ENCODE data around the gene TELO2.

The TELO2 gene

GRCh38 chr16:1505073-1505844 lies 12.1 kb downstream of the TELO2 start:
- TF ChIP-seq CTCF (IDR thresholded peaks at IDR 0.05; ENCODE audit: low read depth, low read length) (no peak), EZH2phosphoT487 (IDR thresholded peaks at IDR 0.05; ENCODE audit: low read depth) (no peak)
- H3K4me3 ChIP-seq (ENCODE audit: low read length), result no peak overlapping the region
- no peaks in the 10 kb centered on the region for H4K20me1 ChIP-seq (ENCODE audit: insufficient read depth, low read length)
- no peak overlapping the region for H3K9ac ChIP-seq (ENCODE audit: low read length)
- H3K27me3 ChIP-seq (ENCODE audit: low read depth, low read length), result no peaks in the 10 kb centered on the region
- no peaks in the 10 kb centered on the region for H3K79me2 ChIP-seq (ENCODE audit: low read length)
- H3K4me2 ChIP-seq (ENCODE audit: low read length), result no peak overlapping the region
- no peaks in the 10 kb centered on the region for H3K9me3 ChIP-seq (ENCODE audit: insufficient read depth, low read length)
- no peaks in the 10 kb centered on the region for H3K4me1 ChIP-seq (ENCODE audit: low read length)
- H3K27ac ChIP-seq (ENCODE audit: low read length), result no peak overlapping the region
- H2AFZ ChIP-seq (ENCODE audit: low read depth, low read length), result no peak overlapping the region
- peaks cover 24% of the 10 kb centered on the region for H3K36me3 ChIP-seq (replicated peaks; ENCODE audit: low read depth, low read length)

- TF ChIP-seq CTCF (IDR thresholded peaks at IDR 0.05; ENCODE audit: low read depth, low read length), result no peak
- Histone ChIP-seq H3K4me2 (ENCODE audit: low read length) (no peak overlapping the region), H3K27ac (ENCODE audit: low read length) (no peak overlapping the region), H3K4me3 (ENCODE audit: low read length) (no peak overlapping the region), H4K20me1 (ENCODE audit: insufficient read depth, low read length) (no peaks in the 10 kb centered on the region), H3K9me3 (ENCODE audit: insufficient read depth, low read length) (no peaks in the 10 kb centered on the region), H3K9ac (ENCODE audit: low read length) (no peak overlapping the region), H3K4me1 (ENCODE audit: low read length) (no peaks in the 10 kb centered on the region), H3K36me3 (replicated peaks; ENCODE audit: low read depth, low read length) (peaks cover 27% of the 10 kb centered on the region), H3K27me3 (ENCODE audit: low read depth, low read length) (no peaks in the 10 kb centered on the region), H3K79me2 (ENCODE audit: low read length) (no peaks in the 10 kb centered on the region), H2AFZ (ENCODE audit: low read depth, low read length) (no peak overlapping the region)
Observed at GRCh38 chr16:1505912-1506311, 12.8 kb downstream of the TELO2 start.

- peaks cover 29% of the 10 kb centered on the region for H3K36me3 ChIP-seq (replicated peaks; ENCODE audit: low read depth, low read length)
- H4K20me1 ChIP-seq (ENCODE audit: insufficient read depth, low read length), result no peaks in the 10 kb centered on the region
- H3K4me2 ChIP-seq (ENCODE audit: low read length), result no peak overlapping the region
- H3K79me2 ChIP-seq (ENCODE audit: low read length), result no peaks in the 10 kb centered on the region
- no peak overlapping the region for H2AFZ ChIP-seq (ENCODE audit: low read depth, low read length)
- no peak overlapping the region for H3K9ac ChIP-seq (ENCODE audit: low read length)
- no peaks in the 10 kb centered on the region for H3K9me3 ChIP-seq (ENCODE audit: insufficient read depth, low read length)
- H3K27ac ChIP-seq (ENCODE audit: low read length), result no peak overlapping the region
- no peaks in the 10 kb centered on the region for H3K4me1 ChIP-seq (ENCODE audit: low read length)
- no peak for TF ChIP-seq CTCF (IDR thresholded peaks at IDR 0.05; ENCODE audit: low read depth, low read length)
- TF ChIP-seq EZH2phosphoT487 (IDR thresholded peaks at IDR 0.05; ENCODE audit: low read depth), result no peak
- no peak overlapping the region for H3K4me3 ChIP-seq (ENCODE audit: low read length)
- no peaks in the 10 kb centered on the region for H3K27me3 ChIP-seq (ENCODE audit: low read depth, low read length)
Observed at GRCh38 chr16:1506494-1507213, 13.5 kb downstream of the TELO2 start.

GRCh38 chr16:1508494-1509187 lies 15.5 kb downstream of the TELO2 start:
- no peaks in the 10 kb centered on the region for H3K79me2 ChIP-seq (ENCODE audit: low read length)
- H3K9me3 ChIP-seq (ENCODE audit: insufficient read depth, low read length), result no peaks in the 10 kb centered on the region
- no peaks in the 10 kb centered on the region for H4K20me1 ChIP-seq (ENCODE audit: insufficient read depth, low read length)
- H2AFZ ChIP-seq (ENCODE audit: low read depth, low read length), result no peak overlapping the region
- no peak overlapping the region for H3K9ac ChIP-seq (ENCODE audit: low read length)
- H3K27ac ChIP-seq (ENCODE audit: low read length), result no peak overlapping the region
- peaks cover 16% of the 10 kb centered on the region for H3K36me3 ChIP-seq (replicated peaks; ENCODE audit: low read depth, low read length)
- H3K27me3 ChIP-seq (ENCODE audit: low read depth, low read length), result no peaks in the 10 kb centered on the region
- H3K4me2 ChIP-seq (ENCODE audit: low read length), result no peak overlapping the region
- no peaks in the 10 kb centered on the region for H3K4me1 ChIP-seq (ENCODE audit: low read length)
- no peak overlapping the region for H3K4me3 ChIP-seq (ENCODE audit: low read length)
- no peak for TF ChIP-seq CTCF (IDR thresholded peaks at IDR 0.05; ENCODE audit: low read depth, low read length)
- TF ChIP-seq EZH2phosphoT487 (IDR thresholded peaks at IDR 0.05; ENCODE audit: low read depth), result no peak
